ENCODE results near the gene ADD3. TPM values are rescaled to one million over a fixed set of nuclear protein-coding genes. Genes with fewer than 3 reads are reported as not detected.

Gene ADD3
- total and polyA plus RNA-seq, 2 of the 13 experiments (the other 11 are each of a cell fraction or from before 2014, with no cell fraction given) = 44.7 to 57.5 TPM

DNA sequence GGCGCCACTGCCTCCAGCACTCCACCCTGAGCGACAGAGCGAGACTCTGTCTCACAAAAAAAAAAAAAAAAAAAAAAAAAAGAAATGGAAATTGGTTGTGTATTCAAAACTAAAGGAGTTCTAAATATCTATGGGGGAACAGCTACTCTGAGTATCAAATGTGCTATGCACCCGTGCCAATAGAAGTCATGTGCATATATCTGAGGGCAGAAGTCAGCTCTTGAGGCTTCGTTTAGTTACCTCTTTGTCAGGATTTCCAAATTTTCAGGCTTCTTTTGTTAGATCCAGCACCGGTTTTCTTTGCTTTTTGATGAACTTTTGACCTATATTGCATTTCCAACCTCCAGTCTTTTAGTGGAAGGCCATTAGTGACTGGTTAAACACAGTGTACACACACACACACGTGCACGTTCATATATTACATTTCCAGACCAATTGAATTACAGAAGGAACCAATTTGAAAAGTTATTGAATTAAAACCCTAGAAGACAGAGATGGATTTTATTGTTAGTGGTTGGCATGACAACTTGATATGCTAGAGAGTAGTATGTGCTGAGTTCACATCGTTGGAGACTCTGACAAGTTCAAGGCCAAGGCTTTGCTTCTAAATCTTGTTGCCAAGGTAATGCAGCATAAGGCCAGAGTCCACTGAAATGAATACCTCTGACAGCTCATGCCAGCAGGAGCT lies 33.1 kb upstream of the ADD3 start (continued):
- TF ChIP-seq, protein P1, sequence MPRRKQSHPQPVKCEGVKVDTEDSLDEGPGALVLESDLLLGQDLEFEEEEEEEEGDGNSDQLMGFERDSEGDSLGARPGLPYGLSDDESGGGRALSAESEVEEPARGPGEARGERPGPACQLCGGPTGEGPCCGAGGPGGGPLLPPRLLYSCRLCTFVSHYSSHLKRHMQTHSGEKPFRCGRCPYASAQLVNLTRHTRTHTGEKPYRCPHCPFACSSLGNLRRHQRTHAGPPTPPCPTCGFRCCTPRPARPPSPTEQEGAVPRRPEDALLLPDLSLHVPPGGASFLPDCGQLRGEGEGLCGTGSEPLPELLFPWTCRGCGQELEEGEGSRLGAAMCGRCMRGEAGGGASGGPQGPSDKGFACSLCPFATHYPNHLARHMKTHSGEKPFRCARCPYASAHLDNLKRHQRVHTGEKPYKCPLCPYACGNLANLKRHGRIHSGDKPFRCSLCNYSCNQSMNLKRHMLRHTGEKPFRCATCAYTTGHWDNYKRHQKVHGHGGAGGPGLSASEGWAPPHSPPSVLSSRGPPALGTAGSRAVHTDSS (CRISPR knock-in tag; conservative IDR thresholded peaks at IDR 0.05) = no peak
- TF ChIP-seq, protein P2, sequence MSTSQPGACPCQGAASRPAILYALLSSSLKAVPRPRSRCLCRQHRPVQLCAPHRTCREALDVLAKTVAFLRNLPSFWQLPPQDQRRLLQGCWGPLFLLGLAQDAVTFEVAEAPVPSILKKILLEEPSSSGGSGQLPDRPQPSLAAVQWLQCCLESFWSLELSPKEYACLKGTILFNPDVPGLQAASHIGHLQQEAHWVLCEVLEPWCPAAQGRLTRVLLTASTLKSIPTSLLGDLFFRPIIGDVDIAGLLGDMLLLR (CRISPR knock-in tag; IDR thresholded peaks at IDR 0.05) = no peak
- no peak for TF ChIP-seq SRF (IDR thresholded peaks at IDR 0.05; ENCODE audit: low read depth, low read length)
- TF ChIP-seq, protein P3, sequence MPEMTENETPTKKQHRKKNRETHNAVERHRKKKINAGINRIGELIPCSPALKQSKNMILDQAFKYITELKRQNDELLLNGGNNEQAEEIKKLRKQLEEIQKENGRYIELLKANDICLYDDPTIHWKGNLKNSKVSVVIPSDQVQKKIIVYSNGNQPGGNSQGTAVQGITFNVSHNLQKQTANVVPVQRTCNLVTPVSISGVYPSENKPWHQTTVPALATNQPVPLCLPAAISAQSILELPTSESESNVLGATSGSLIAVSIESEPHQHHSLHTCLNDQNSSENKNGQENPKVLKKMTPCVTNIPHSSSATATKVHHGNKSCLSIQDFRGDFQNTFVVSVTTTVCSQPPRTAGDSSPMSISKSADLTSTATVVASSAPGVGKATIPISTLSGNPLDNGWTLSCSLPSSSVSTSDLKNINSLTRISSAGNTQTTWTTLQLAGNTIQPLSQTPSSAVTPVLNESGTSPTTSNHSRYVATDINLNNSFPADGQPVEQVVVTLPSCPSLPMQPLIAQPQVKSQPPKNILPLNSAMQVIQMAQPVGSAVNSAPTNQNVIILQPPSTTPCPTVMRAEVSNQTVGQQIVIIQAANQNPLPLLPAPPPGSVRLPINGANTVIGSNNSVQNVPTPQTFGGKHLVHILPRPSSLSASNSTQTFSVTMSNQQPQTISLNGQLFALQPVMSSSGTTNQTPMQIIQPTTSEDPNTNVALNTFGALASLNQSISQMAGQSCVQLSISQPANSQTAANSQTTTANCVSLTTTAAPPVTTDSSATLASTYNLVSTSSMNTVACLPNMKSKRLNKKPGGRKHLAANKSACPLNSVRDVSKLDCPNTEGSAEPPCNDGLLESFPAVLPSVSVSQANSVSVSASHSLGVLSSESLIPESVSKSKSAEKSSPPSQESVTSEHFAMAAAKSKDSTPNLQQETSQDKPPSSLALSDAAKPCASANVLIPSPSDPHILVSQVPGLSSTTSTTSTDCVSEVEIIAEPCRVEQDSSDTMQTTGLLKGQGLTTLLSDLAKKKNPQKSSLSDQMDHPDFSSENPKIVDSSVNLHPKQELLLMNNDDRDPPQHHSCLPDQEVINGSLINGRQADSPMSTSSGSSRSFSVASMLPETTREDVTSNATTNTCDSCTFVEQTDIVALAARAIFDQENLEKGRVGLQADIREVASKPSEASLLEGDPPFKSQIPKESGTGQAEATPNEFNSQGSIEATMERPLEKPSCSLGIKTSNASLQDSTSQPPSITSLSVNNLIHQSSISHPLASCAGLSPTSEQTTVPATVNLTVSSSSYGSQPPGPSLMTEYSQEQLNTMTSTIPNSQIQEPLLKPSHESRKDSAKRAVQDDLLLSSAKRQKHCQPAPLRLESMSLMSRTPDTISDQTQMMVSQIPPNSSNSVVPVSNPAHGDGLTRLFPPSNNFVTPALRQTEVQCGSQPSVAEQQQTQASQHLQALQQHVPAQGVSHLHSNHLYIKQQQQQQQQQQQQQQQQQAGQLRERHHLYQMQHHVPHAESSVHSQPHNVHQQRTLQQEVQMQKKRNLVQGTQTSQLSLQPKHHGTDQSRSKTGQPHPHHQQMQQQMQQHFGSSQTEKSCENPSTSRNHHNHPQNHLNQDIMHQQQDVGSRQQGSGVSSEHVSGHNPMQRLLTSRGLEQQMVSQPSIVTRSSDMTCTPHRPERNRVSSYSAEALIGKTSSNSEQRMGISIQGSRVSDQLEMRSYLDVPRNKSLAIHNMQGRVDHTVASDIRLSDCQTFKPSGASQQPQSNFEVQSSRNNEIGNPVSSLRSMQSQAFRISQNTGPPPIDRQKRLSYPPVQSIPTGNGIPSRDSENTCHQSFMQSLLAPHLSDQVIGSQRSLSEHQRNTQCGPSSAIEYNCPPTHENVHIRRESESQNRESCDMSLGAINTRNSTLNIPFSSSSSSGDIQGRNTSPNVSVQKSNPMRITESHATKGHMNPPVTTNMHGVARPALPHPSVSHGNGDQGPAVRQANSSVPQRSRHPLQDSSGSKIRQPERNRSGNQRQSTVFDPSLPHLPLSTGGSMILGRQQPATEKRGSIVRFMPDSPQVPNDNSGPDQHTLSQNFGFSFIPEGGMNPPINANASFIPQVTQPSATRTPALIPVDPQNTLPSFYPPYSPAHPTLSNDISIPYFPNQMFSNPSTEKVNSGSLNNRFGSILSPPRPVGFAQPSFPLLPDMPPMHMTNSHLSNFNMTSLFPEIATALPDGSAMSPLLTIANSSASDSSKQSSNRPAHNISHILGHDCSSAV (CRISPR knock-in tag; IDR thresholded peaks at IDR 0.05; ENCODE audit: borderline replicate concordance) = no peak
- no peak for TF ChIP-seq ZNF792 (CRISPR knock-in tag; IDR thresholded peaks at IDR 0.05)
- TF ChIP-seq RFXANK (CRISPR knock-in tag; IDR thresholded peaks at IDR 0.05) = no peak
- no peak for TF ChIP-seq SMC3 (IDR thresholded peaks at IDR 0.05; ENCODE audit: low read length)
- TF ChIP-seq, protein P4, sequence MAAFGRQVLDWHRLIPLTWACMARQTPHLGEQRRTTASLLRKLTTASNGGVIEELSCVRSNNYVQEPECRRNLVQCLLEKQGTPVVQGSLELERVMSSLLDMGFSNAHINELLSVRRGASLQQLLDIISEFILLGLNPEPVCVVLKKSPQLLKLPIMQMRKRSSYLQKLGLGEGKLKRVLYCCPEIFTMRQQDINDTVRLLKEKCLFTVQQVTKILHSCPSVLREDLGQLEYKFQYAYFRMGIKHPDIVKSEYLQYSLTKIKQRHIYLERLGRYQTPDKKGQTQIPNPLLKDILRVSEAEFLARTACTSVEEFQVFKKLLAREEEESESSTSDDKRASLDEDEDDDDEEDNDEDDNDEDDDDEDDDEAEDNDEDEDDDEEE (CRISPR knock-in tag; IDR thresholded peaks at IDR 0.05) = no peak
- TF ChIP-seq AGO2 (optimal IDR thresholded peaks at IDR 0.05; ENCODE audit: low read depth, low read length) = no peak
- TF ChIP-seq, protein P5, sequence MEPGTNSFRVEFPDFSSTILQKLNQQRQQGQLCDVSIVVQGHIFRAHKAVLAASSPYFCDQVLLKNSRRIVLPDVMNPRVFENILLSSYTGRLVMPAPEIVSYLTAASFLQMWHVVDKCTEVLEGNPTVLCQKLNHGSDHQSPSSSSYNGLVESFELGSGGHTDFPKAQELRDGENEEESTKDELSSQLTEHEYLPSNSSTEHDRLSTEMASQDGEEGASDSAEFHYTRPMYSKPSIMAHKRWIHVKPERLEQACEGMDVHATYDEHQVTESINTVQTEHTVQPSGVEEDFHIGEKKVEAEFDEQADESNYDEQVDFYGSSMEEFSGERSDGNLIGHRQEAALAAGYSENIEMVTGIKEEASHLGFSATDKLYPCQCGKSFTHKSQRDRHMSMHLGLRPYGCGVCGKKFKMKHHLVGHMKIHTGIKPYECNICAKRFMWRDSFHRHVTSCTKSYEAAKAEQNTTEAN (CRISPR knock-in tag; conservative IDR thresholded peaks at IDR 0.05) = no peak
- TF ChIP-seq FIP1L1 (IDR thresholded peaks at IDR 0.05; ENCODE audit: borderline replicate concordance, insufficient read depth, low read depth, low read length) = no peak

Data from HepG2 (cell line).